ENCODE results near the gene PYGL. TPM values are rescaled to one million over a fixed set of nuclear protein-coding genes. Genes with fewer than 3 reads are reported as not detected.
"Not testable (repeated sequence)": the region's sequence is repeated elsewhere in the genome, so short reads cannot be mapped to it uniquely, and the experiment has no call there.

PYGL gene
- polyA plus RNA-seq, 1 of the 3 experiments (the other 2 are of a cell fraction) = 60.2 TPM

GRCh38 chr14:50957296-50957695, 13.0 kb upstream of the PYGL start:
- Histone ChIP-seq H3K36me3 (replicated peaks in 1 of 2; ENCODE audit: control insufficient read depth in 1 of 2, insufficient read depth in 2 of 2, low read length in 1 of 2) (no peaks in the 10 kb centered on the region), H3K27ac (ENCODE audit: low read depth in 2 of 2, low read length in 1 of 2) (peak overlapping the region; percentile 60 to 99; a peak in 3 of 4 replicates), H3K9me2 (no peaks in the 10 kb centered on the region), H3F3A (replicated peaks; ENCODE audit: insufficient read depth) (peaks cover 46% of the 10 kb centered on the region), H3K4me1 (ENCODE audit: control insufficient read depth in 1 of 2, insufficient read depth in 2 of 2, low read depth in 1 of 2, low read length in 1 of 2) (peaks cover 12 to 33% of the 10 kb centered on the region in 2 experiments), H3K9ac (no peak overlapping the region; the same call in 1 of the 2 replicates), H3K9me3 (no peaks in the 10 kb centered on the region), H3K4me3 (ENCODE audit: low read depth in 2 of 2, low read length in 1 of 2) (no peak overlapping the region), H2AFZ (ENCODE audit: low read depth) (0 out of 2 replicates have a peak overlapping the region, but pooled peaks have one; percentile 69), H3K27me3 (ENCODE audit: insufficient read depth) (no peaks in the 10 kb centered on the region), H3K4me2 (peak overlapping the region; percentile 1; the same call in 1 of the 2 replicates), H3K79me2 (ENCODE audit: insufficient read depth) (no peaks in the 10 kb centered on the region), H4K20me1 (ENCODE audit: insufficient read depth) (no peaks in the 10 kb centered on the region)
- WGBS (ENCODE audit: low lambda C conversion rate) = 24% methylated on average over 3 of the region's 3 CpGs
- ChIA-PET POLR2A (no interaction called here), CTCF (interaction anchor here (0.6 to 3.0 kb wide), 2 partner anchors 29 to 260 kb away, joined by 3 to 11 read pairs; no protein-coding TSS in a partner anchor)
- TF ChIP-seq POLR2AphosphoS5 (IDR thresholded peaks at IDR 0.05; ENCODE audit: low read depth, low read length) = no peak
- TF ChIP-seq EP300 (IDR thresholded peaks at IDR 0.05; ENCODE audit: borderline replicate concordance in 1 of 2, low read depth in 1 of 2, low read length in 1 of 2) = 0 out of 4 replicates have a peak, but pooled peaks of 1 of the 2 experiments have one; percentile 30
- peak; percentile 82 for TF ChIP-seq TCF12 (IDR thresholded peaks at IDR 0.05)
- TF ChIP-seq FOSL2 (IDR thresholded peaks at IDR 0.05; ENCODE audit: borderline replicate concordance, low read depth) = peak; percentile 78; the same call in 1 of the 2 replicates
- TF ChIP-seq, protein P1, sequence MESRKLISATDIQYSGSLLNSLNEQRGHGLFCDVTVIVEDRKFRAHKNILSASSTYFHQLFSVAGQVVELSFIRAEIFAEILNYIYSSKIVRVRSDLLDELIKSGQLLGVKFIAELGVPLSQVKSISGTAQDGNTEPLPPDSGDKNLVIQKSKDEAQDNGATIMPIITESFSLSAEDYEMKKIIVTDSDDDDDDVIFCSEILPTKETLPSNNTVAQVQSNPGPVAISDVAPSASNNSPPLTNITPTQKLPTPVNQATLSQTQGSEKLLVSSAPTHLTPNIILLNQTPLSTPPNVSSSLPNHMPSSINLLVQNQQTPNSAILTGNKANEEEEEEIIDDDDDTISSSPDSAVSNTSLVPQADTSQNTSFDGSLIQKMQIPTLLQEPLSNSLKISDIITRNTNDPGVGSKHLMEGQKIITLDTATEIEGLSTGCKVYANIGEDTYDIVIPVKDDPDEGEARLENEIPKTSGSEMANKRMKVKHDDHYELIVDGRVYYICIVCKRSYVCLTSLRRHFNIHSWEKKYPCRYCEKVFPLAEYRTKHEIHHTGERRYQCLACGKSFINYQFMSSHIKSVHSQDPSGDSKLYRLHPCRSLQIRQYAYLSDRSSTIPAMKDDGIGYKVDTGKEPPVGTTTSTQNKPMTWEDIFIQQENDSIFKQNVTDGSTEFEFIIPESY (IDR thresholded peaks at IDR 0.05; ENCODE audit: borderline replicate concordance, low read depth) = no peak
- peak; percentile 77 for TF ChIP-seq PBX3 (IDR thresholded peaks at IDR 0.05)
- TF ChIP-seq YY1 (IDR thresholded peaks at IDR 0.05; ENCODE audit: low read depth) = peak; percentile 50; the same call in 1 of the 2 replicates
- TF ChIP-seq JUND (IDR thresholded peaks at IDR 0.05) = peak; percentile 75
- TF ChIP-seq RCOR1 (IDR thresholded peaks at IDR 0.05; ENCODE audit: low read length) = no peak
- 0 out of 2 replicates have a peak, but pooled peaks have one; percentile 24 for TF ChIP-seq MAX (IDR thresholded peaks at IDR 0.05; ENCODE audit: low read depth)
- DNase-seq = no peak

DNA sequence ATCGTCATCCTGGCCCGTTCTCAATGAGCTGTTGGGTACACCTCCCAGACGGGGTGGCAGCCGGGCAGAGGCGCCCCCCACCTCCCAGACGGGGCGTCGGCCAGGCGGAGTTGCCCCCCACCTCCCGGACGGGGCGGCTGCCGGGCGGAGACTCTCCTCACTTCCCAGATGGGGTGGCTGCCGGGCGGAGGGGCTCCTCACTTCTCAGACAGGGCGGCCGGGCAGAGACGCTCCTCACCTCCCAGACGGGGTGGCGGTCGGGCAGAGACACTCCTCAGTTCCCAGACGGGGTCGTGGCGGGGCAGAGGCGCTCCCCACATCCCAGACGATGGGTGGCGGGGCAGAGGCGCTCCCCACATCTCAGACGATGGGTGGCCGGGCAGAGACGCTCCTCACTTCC, 12.1 kb upstream of the PYGL start:
- H3K79me2 ChIP-seq (ENCODE audit: insufficient read depth); H3K9me3 ChIP-seq; DNase-seq; H3K4me2 ChIP-seq; H3K9me2 ChIP-seq; H3K9ac ChIP-seq; H3K27me3 ChIP-seq (ENCODE audit: insufficient read depth); H4K20me1 ChIP-seq (ENCODE audit: insufficient read depth); H3K4me3 ChIP-seq (ENCODE audit: low read depth in 2 of 2, low read length in 1 of 2); H3K36me3 ChIP-seq (replicated peaks in 1 of 2; ENCODE audit: control insufficient read depth in 1 of 2, insufficient read depth in 2 of 2, low read length in 1 of 2); H2AFZ ChIP-seq (ENCODE audit: low read depth); POLR2A ChIA-PET: not testable (repeated sequence)
- Histone ChIP-seq H3F3A (replicated peaks; ENCODE audit: insufficient read depth) (peaks cover 38% of the 10 kb centered on the region), H3K4me1 (ENCODE audit: control insufficient read depth in 1 of 2, insufficient read depth in 2 of 2, low read depth in 1 of 2, low read length in 1 of 2) (peaks cover 8 to 28% of the 10 kb centered on the region in 2 experiments), H3K27ac (ENCODE audit: low read depth in 2 of 2, low read length in 1 of 2) (peak overlapping the region in 1 of 2 experiments; percentile 99; a peak in 1 of 4 replicates)
- WGBS (ENCODE audit: low lambda C conversion rate) = 67% methylated on average over 14 of the region's 32 CpGs
- CTCF ChIA-PET = interaction anchor here (1.3 to 2.8 kb wide), 2 partner anchors 52 to 823 kb away, joined by 3 to 8 read pairs; no protein-coding TSS in a partner anchor

Measured in SK-N-SH (cell line).